Retinal pigment epithelial cell (primary cell): ENCODE measurements around the gene C1R.

Source experiments
- DNase-seq: peaks from one replicate; pipeline ENCODE4 v3.0.0-alpha.2; 2010; ENCODE audit warnings: low read depth
- H3K4me3 ChIP-seq: 2 replicates; pipeline ENCODE4 v1.5.1; 2011; ENCODE audit warnings: mild to moderate bottlenecking, low read length, control low read depth, moderate library complexity
- TF ChIP-seq, protein P1 (sequence below): conservative IDR thresholded peaks from 2 replicates; pipeline ENCODE4 v1.5.1; 2011; ENCODE audit warnings: low read depth, low read length, control low read depth, inconsistent platforms

Gene C1R

DNA sequence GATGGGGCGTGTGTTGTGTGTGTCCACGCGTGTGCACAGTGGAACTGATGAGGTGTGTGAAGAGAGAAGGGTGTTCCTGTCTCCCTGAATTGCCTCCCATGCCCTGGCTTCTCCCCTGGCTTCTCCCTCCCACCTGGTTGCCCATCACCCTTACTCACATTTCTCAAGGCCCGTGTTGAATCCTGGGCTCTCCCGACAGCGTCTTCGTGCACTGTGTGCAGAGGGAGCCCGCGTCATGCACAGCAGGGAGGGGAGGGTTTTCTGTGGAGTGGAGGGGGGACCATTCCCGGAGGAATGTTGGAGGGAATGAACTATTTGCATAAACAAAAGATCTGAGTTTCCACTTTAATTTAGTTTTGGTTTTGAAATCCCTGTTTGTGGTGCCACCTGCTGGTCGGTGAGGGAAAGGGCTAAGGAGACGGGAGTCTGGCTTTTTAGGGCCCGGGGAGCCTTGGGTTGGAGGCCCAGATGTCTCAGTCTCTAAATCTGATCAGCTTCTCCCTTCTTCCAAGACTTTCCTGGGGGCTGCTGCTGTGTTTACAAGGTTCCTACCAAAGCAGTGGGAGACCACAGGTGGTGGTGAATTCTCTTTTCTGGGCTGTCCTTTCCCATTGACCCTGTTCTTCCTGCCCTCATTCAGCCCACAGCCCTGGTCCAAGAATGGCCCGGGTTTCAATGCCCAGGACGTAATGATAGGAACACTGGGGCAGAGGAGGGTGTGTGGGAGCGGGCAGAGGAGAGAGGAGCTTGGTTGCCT lies at the start of gene C1R:
TSS of gene C1R (minus strand) at position 217 of the 757 bp plus-strand sequence. CDS start at position 160, 57 bp downstream.
- peak within 1 kb of the TSS; percentile 46 for H3K4me3 ChIP-seq
- DNase-seq, result no peak
- TF ChIP-seq, protein P1, sequence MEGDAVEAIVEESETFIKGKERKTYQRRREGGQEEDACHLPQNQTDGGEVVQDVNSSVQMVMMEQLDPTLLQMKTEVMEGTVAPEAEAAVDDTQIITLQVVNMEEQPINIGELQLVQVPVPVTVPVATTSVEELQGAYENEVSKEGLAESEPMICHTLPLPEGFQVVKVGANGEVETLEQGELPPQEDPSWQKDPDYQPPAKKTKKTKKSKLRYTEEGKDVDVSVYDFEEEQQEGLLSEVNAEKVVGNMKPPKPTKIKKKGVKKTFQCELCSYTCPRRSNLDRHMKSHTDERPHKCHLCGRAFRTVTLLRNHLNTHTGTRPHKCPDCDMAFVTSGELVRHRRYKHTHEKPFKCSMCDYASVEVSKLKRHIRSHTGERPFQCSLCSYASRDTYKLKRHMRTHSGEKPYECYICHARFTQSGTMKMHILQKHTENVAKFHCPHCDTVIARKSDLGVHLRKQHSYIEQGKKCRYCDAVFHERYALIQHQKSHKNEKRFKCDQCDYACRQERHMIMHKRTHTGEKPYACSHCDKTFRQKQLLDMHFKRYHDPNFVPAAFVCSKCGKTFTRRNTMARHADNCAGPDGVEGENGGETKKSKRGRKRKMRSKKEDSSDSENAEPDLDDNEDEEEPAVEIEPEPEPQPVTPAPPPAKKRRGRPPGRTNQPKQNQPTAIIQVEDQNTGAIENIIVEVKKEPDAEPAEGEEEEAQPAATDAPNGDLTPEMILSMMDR, result peak; percentile 92

GRCh38 chr12:7141351-7142005 lies 49.2 kb upstream of the C1R start:
- no peak overlapping the region for H3K4me3 ChIP-seq
- TF ChIP-seq, protein P1, result no peak
- no peak for DNase-seq

DNA sequence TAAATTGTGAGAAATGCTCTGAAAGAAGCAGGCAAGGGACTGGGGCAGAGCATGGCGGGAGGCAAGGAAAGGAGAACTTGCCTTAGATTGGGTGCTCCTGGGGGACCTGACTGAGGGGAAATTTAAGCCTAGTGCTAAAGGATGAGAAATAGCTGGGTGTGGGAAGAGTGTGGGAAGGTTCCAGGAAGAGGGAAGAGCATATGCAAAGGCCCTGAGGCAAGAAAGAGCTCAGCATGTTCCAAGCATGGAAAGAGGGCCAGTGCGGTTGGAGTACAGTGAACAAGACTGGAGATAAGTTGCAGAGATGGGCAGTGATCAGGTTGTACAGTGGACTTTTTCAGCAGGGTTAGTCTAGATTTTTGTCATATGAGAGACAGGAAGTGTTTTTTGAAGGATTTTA lies 47.0 kb upstream of the C1R start:
- no peak for DNase-seq
- H3K4me3 ChIP-seq, result no peak overlapping the region
- TF ChIP-seq, protein P1, result no peak

DNA sequence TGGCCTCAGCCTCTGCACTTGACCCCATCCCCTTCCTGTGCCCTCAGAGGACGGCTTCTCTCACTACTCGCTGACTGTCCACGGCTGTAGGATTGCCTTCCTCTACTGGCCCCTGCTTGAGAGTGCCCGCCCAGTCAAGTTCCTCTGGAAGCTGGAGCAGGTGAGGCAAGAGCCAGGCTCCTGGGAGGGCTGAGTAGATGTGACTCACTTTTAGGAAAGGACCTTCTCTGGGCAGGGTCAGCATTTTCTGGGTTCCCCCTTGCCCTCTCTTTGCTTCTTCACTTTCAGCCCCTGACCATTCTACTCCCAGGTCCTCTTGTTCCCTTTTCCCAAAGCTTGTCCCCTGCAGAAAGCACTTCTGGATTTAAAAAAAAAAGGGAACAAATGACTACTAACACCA lies 45.7 kb upstream of the C1R start:
- TF ChIP-seq, protein P1, result no peak
- no peak overlapping the region for H3K4me3 ChIP-seq
- DNase-seq, result no peak

GRCh38 chr12:7136676-7137075 lies 44.4 kb upstream of the C1R start:
- DNase-seq, result no peak
- H3K4me3 ChIP-seq, result no peak overlapping the region
- TF ChIP-seq, protein P1, result no peak

GRCh38 chr12:7136071-7136470 lies 43.8 kb upstream of the C1R start:
- no peak overlapping the region for H3K4me3 ChIP-seq
- TF ChIP-seq, protein P1, result no peak
- no peak for DNase-seq
